GM12878 (cell line): ENCODE data around the gene HDGF.

Experiments used
- BCL11A ChIP-seq: IDR thresholded peaks from 2 replicates; pipeline ENCODE4 v1.6.1; 2011; ENCODE audit warnings: low read depth, low read length
- BHLHE40 ChIP-seq, 2 experiments: fragments of 450-650 bp in 1 of 2; IDR thresholded peaks; 2 replicates each; pipeline ENCODE4 v1.6.1; 2011 to 2017; ENCODE audit warnings: low read depth in 2 of 2, borderline replicate concordance in 1 of 2, improper control_type of control experiment in 1 of 2, low read length in 1 of 2, mild to moderate bottlenecking in 1 of 2
- EP300 ChIP-seq, 2 experiments: fragments of 150-350 bp in 1 of 2; IDR thresholded peaks; 2 replicates each; pipeline ENCODE4 v1.6.1; 2011 to 2012; ENCODE audit warnings: low read depth in 2 of 2, low read length in 2 of 2, borderline replicate concordance in 1 of 2, improper control_type of control experiment in 1 of 2, inconsistent platforms in 1 of 2; ENCODE audit not compliant: control insufficient read depth in 1 of 2
- POLR2A ChIP-seq: IDR thresholded peaks from 2 replicates; pipeline ENCODE4 v1.6.1; 2011; ENCODE audit warnings: low read depth, mild to moderate bottlenecking, low read length
- POLR2AphosphoS5 ChIP-seq: IDR thresholded peaks from 2 replicates; pipeline ENCODE4 v1.6.1; 2011; ENCODE audit warnings: mild to moderate bottlenecking, low read length, inconsistent platforms
- YY1 ChIP-seq: IDR thresholded peaks from 2 replicates; pipeline ENCODE4 v1.6.1; 2011; ENCODE audit warnings: low read depth, mild to moderate bottlenecking, low read length
- ZNF207 ChIP-seq: fragments of 450-650 bp; IDR thresholded peaks from 2 replicates; pipeline ENCODE4 v1.6.1; 2014; ENCODE audit warnings: antibody characterized with exemption, mild to moderate bottlenecking, borderline replicate concordance
- TF ChIP-seq, protein P1 (sequence below), 3 experiments: IDR thresholded peaks in 2 of 3; conservative IDR thresholded peaks in 1 of 3; 2 replicates each; pipeline ENCODE4 v1.5.1; 2011; ENCODE audit warnings: low read depth in 3 of 3, low read length in 3 of 3, mild to moderate bottlenecking in 3 of 3, control low read depth in 2 of 3, moderate library complexity in 2 of 3, inconsistent platforms in 1 of 3, mixed read lengths in 1 of 3; ENCODE audit not compliant: control insufficient read depth in 2 of 3, insufficient read depth in 1 of 3; ENCODE audit errors: extremely low read depth in 1 of 3
- TF ChIP-seq, protein P2 (sequence below): fragments of 450-650 bp; IDR thresholded peaks from 2 replicates; pipeline ENCODE4 v1.6.1; 2017; ENCODE audit warnings: mild to moderate bottlenecking
- TF ChIP-seq, protein P3 (sequence below): IDR thresholded peaks from 2 replicates; pipeline ENCODE4 v1.6.1; 2012; ENCODE audit warnings: low read depth, low read length, improper control_type of control experiment

DNA sequence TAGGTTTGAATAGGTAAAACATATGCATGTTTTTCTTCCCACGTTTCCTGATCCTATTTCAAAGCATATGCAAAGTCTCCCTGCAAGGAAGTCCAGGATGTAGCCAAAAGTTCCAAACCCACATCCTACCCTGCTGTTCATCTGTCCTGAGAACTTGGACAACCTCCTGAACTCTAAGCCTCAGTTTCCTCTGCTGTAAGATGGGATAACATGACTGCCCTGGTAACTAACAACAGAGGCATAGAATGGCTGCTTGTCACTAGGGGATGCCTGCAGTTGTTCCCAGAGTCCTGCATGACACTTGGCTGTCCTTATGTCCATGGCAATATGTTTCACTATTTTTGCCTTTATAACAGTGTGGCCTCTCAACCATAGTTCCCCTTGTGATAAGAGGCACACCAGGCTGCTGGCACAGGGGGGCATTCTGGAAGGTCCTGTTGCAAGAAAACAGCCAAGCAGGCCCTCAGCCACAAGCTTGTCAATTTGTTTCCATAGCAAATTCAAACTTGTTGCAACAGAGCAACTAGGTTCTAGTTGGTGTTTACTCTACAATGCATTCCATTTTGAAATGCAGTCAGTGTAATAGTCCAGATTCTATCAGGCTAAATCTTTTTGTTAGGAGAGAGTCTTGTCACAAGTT is 1.5 kb upstream of the HDGF start:
- TF ChIP-seq BCL11A (no peak), POLR2AphosphoS5 (no peak), YY1 (no peak), POLR2A (no peak), EP300 (IDR thresholded peaks at IDR 0.05; ENCODE audit: borderline replicate concordance in 1 of 2, control insufficient read depth in 1 of 2, low read depth in 2 of 2, low read length in 2 of 2) (no peak), ZNF207 (no peak), BHLHE40 (IDR thresholded peaks at IDR 0.05; ENCODE audit: borderline replicate concordance in 1 of 2, low read depth in 2 of 2, low read length in 1 of 2) (no peak)
- TF ChIP-seq, protein P1, sequence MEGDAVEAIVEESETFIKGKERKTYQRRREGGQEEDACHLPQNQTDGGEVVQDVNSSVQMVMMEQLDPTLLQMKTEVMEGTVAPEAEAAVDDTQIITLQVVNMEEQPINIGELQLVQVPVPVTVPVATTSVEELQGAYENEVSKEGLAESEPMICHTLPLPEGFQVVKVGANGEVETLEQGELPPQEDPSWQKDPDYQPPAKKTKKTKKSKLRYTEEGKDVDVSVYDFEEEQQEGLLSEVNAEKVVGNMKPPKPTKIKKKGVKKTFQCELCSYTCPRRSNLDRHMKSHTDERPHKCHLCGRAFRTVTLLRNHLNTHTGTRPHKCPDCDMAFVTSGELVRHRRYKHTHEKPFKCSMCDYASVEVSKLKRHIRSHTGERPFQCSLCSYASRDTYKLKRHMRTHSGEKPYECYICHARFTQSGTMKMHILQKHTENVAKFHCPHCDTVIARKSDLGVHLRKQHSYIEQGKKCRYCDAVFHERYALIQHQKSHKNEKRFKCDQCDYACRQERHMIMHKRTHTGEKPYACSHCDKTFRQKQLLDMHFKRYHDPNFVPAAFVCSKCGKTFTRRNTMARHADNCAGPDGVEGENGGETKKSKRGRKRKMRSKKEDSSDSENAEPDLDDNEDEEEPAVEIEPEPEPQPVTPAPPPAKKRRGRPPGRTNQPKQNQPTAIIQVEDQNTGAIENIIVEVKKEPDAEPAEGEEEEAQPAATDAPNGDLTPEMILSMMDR (IDR thresholded peaks at IDR 0.05 in 2 of 3, conservative IDR thresholded peaks at IDR 0.05 in 1 of 3; ENCODE audit: control insufficient read depth in 2 of 3, extremely low read depth in 1 of 3, insufficient read depth in 1 of 3, low read depth in 3 of 3, low read length in 3 of 3) = no peak
- TF ChIP-seq, protein P2, sequence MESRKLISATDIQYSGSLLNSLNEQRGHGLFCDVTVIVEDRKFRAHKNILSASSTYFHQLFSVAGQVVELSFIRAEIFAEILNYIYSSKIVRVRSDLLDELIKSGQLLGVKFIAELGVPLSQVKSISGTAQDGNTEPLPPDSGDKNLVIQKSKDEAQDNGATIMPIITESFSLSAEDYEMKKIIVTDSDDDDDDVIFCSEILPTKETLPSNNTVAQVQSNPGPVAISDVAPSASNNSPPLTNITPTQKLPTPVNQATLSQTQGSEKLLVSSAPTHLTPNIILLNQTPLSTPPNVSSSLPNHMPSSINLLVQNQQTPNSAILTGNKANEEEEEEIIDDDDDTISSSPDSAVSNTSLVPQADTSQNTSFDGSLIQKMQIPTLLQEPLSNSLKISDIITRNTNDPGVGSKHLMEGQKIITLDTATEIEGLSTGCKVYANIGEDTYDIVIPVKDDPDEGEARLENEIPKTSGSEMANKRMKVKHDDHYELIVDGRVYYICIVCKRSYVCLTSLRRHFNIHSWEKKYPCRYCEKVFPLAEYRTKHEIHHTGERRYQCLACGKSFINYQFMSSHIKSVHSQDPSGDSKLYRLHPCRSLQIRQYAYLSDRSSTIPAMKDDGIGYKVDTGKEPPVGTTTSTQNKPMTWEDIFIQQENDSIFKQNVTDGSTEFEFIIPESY = no peak
- TF ChIP-seq, protein P3, sequence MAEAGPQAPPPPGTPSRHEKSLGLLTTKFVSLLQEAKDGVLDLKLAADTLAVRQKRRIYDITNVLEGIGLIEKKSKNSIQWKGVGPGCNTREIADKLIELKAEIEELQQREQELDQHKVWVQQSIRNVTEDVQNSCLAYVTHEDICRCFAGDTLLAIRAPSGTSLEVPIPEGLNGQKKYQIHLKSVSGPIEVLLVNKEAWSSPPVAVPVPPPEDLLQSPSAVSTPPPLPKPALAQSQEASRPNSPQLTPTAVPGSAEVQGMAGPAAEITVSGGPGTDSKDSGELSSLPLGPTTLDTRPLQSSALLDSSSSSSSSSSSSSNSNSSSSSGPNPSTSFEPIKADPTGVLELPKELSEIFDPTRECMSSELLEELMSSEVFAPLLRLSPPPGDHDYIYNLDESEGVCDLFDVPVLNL = no peak
